GM12875 (cell line): ENCODE measurements around the gene MBNL2.
A peak's percentile ranks its signal among the peaks of the same experiment; 100 is the strongest.

Experiments
- H3K4me3 ChIP-seq: one replicate; pipeline ENCODE4 v1.5.1; 2011; ENCODE audit warnings: low read depth, low read length, control low read depth
- CTCF ChIP-seq: IDR thresholded peaks from 2 replicates; pipeline ENCODE4 v1.5.1; 2011; ENCODE audit warnings: low read depth, mild to moderate bottlenecking, control low read depth, inconsistent platforms, low read length, moderate library complexity, borderline replicate concordance; ENCODE audit not compliant: insufficient read depth

The MBNL2 gene

DNA sequence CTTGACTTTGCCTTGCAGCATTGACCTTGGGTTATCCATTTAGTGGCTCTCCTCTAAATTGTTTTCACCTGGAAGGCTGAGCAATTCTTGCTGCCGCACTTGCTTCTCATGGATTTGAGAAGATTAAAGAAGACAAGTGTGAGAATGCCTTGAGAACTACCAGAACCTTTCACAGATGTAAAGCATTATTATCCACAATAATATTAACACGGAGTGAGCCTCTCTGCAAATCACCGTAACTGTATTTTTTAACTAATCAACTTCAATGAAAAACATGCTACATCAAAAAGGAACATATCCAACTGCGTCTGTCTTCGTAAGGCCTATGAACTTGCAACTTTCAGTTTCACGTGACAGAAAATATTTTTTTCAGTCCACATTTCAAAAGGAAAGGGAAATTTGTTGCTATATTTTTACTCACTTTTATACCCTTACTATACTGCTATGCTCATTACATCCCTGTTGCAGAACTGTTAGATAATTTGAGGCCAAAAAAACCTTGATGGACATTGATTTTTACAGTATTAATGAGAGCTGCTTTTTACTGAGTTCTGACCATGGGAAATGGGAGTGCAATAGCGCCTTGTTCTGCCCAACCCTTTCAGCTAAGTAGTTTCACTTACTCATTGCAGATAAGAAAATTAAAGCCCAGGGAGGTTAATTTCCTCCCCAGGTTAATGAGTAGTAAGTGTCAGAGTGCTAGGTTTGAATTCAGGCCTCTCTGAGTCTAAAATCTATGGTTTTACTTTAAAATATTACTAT lies 118.0 kb downstream of the MBNL2 start:
- H3K4me3 ChIP-seq = no peak overlapping the region

DNA sequence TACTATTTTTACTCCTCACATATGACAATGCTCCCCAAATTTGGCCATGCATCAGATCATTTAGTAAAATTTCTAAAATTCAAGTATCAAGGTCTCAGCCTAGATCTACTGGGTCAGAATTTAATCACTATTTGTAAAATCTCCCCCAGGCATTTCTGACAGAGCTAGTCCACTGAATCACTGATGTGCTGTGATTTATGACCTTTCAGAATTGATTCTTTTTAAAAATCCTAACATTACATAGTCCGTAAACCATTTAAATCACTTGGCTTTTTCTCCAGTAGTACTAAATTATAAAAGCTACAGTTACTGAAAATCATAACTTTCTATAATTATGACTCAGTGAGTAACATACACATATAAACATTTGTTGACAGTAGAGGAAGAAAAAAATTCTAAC lies 119.0 kb downstream of the MBNL2 start:
- H3K4me3 ChIP-seq = no peak overlapping the region
- TF ChIP-seq CTCF = no peak

More for the DNA sequence above, 118.0 kb downstream of the MBNL2 start:
- no peak for TF ChIP-seq CTCF

DNA sequence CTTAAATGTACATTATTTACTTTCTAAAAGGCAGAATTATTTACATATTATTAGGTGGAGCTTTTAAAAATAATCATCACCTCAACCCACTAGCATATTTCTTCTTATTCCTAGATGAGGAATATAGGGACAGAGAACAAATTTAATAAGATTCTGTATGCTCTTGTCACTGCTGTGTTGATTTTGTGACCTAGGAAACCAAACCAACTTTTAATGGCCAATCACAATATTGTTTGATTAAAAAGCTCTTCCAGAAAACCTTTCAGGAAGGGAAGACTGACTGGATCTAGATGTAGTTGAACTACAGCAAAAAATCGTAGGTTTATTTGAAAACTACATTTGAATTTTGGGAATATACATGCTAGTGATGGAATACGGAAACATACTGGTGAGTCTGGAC lies 120.0 kb downstream of the MBNL2 start:
- H3K4me3 ChIP-seq = no peak overlapping the region
- TF ChIP-seq CTCF = no peak

GRCh38 chr13:97342936-97343335 lies 120.8 kb downstream of the MBNL2 start:
- no peak overlapping the region for H3K4me3 ChIP-seq
- TF ChIP-seq CTCF = no peak

DNA sequence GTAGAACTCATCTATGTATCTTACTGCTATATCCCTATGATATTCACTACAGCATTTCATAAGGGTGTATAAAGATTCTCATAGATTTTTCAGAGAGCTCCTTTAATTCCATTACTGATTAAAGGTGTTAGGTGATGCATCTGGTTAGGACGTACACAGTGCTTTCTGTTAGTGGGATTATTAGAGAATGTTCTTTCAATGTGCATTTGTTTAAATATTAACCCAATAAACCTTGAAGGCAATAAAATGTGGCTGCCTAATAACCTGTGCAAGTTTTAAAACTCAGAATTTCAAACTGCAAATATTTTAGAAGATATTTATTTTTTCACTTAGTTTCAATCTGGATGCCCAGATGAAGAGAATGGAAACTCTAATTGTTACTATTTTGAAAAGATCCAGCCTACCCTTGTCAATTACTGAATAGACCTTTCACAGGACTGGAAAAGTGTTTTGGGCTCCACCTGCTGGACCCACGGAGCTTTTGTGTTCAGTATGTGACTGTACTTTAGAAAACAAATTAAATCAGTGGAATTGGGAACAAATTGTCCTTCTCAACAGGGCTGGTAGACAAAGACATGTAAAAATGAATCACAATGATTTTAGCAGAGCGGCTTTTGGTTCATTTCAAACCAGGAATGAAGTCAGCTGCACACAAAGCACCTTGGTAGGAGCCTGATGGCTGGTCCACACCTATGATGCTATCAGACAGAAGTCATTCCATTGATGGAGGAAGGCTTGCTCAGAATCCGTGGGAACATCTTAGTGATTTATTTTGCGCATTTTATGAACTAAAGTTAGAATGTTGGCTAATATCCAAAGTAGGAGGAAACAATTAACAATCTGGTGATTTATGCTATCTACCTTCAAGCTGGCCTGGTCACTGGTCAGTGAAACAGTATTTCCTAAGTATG lies 122.4 kb downstream of the MBNL2 start:
- no peak overlapping the region for H3K4me3 ChIP-seq
- TF ChIP-seq CTCF = peak; percentile 57

DNA sequence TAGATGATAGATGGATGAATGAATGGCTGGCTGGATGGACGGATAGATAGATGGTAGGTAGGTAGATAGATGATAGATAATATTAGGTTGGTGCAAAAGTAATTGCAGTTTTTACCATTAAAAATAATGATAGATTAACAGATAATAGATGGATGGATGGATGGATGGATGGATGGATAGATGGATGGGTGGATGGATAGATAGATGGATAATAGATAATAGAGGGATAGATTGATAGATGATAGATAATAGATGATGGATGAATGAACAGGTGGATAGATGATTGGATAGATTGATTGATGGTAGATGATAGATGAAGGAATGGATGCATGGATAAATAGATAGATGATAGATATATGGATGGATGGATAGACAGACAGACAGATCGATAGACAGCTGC lies 124.0 kb downstream of the MBNL2 start:
- H3K4me3 ChIP-seq = no peak overlapping the region
- TF ChIP-seq CTCF = no peak
